Effector memory CD8-positive, alpha-beta T cell (primary cell): ENCODE measurements around the gene XKR3.
"Not testable (repeated sequence)": the region's sequence is repeated elsewhere in the genome, so short reads cannot be mapped to it uniquely, and the experiment has no call there.

Source experiments
- ATAC-seq: fragments of 150-1000 bp; cut with Tn5 transposase; replicated peaks from 2 replicates; pipeline ENCODE4 v1.10.0; 2021; ENCODE audit warnings: mild to moderate bottlenecking, moderate library complexity
- DNase-seq, 3 experiments: peaks; one replicate each; pipeline ENCODE4 v3.0.0; 2021
- H3K27ac Mint-ChIP-seq, 2 donors: one replicate each; pipeline ENCODE4 v1.8.0; 2022; ENCODE audit warnings: mild to moderate bottlenecking in 2 of 2, mixed read lengths in 2 of 2, moderate library complexity in 2 of 2
- H3K27me3 Mint-ChIP-seq, 2 donors: one replicate each; pipeline ENCODE4 v1.8.0; 2022; ENCODE audit warnings: mixed read lengths in 2 of 2
- H3K36me3 Mint-ChIP-seq: one replicate; pipeline ENCODE4 v1.8.0; 2022; ENCODE audit warnings: mild to moderate bottlenecking, moderate library complexity, mixed read lengths; ENCODE audit not compliant: insufficient read depth
- H3K4me1 Mint-ChIP-seq, 2 donors: one replicate each; pipeline ENCODE4 v1.8.0; 2022; ENCODE audit warnings: low read depth in 2 of 2, mixed read lengths in 2 of 2
- H3K4me3 Mint-ChIP-seq, 2 donors: one replicate each; pipeline ENCODE4 v1.8.0; 2022; ENCODE audit warnings: mild to moderate bottlenecking in 2 of 2, mixed read lengths in 2 of 2, moderate library complexity in 2 of 2
- H3K9me3 Mint-ChIP-seq, 2 donors: one replicate each; pipeline ENCODE4 v1.8.0; 2022; ENCODE audit warnings: mixed read lengths in 2 of 2

Gene XKR3

GRCh38 chr22:16800358-16800757 lies 24.9 kb downstream of the XKR3 start:
- H3K4me3 Mint-ChIP-seq: no peak overlapping the region
- H3K9me3 Mint-ChIP-seq: peaks cover 0 to 3% of the 10 kb centered on the region in 2 donors
- H3K27ac Mint-ChIP-seq: no peak overlapping the region
- H3K27me3 Mint-ChIP-seq: no peaks in the 10 kb centered on the region
- DNase-seq (no peak), ATAC-seq (no peak)
- H3K36me3 Mint-ChIP-seq: no peaks in the 10 kb centered on the region
- H3K4me1 Mint-ChIP-seq: no peaks in the 10 kb centered on the region

- not testable (repeated sequence) for DNase-seq, H3K27ac Mint-ChIP-seq, H3K4me3 Mint-ChIP-seq, H3K36me3 Mint-ChIP-seq, H3K9me3 Mint-ChIP-seq, ATAC-seq, H3K4me1 Mint-ChIP-seq
- H3K27me3 Mint-ChIP-seq: peaks cover 6 to 16% of the 10 kb centered on the region in 2 donors
Observed at GRCh38 chr22:16795504-16795903, 29.7 kb downstream of the XKR3 start.

- H3K4me3 Mint-ChIP-seq: no peak overlapping the region
- no peaks in the 10 kb centered on the region for H3K4me1 Mint-ChIP-seq
- H3K27ac Mint-ChIP-seq: no peak overlapping the region
- H3K9me3 Mint-ChIP-seq: peaks cover 0 to 1% of the 10 kb centered on the region in 2 donors
- no peaks in the 10 kb centered on the region for H3K36me3 Mint-ChIP-seq
- H3K27me3 Mint-ChIP-seq: peaks cover 6 to 16% of the 10 kb centered on the region in 2 donors
- DNase-seq (no peak), ATAC-seq (no peak)
Observed at GRCh38 chr22:16793831-16794230, 31.4 kb downstream of the XKR3 start.

GRCh38 chr22:16789860-16790493 lies 35.2 kb downstream of the XKR3 start:
- H3K4me1 Mint-ChIP-seq: no peaks in the 10 kb centered on the region
- H3K36me3 Mint-ChIP-seq: no peaks in the 10 kb centered on the region
- peaks cover 6 to 15% of the 10 kb centered on the region in 2 donors for H3K27me3 Mint-ChIP-seq
- no peak for DNase-seq
- no peak for ATAC-seq
- peaks cover 0 to 1% of the 10 kb centered on the region in 2 donors for H3K9me3 Mint-ChIP-seq
- no peak overlapping the region for H3K4me3 Mint-ChIP-seq
- no peak overlapping the region for H3K27ac Mint-ChIP-seq

- Mint-ChIP-seq H3K27ac (no peak overlapping the region), H3K27me3 (no peaks in the 10 kb centered on the region), H3K4me3 (no peak overlapping the region), H3K9me3 (no peaks in the 10 kb centered on the region), H3K36me3 (no peaks in the 10 kb centered on the region), H3K4me1 (no peaks in the 10 kb centered on the region)
- no peak for ATAC-seq
- DNase-seq: no peak
Observed at GRCh38 chr22:16783930-16784354, 41.3 kb downstream of the XKR3 start.

GRCh38 chr22:16783453-16783852 lies 41.8 kb downstream of the XKR3 start:
- H3K4me3 Mint-ChIP-seq: no peak overlapping the region
- ATAC-seq: no peak
- no peak overlapping the region for H3K27ac Mint-ChIP-seq
- DNase-seq: no peak
- H3K4me1 Mint-ChIP-seq: no peaks in the 10 kb centered on the region
- H3K9me3 Mint-ChIP-seq: no peaks in the 10 kb centered on the region
- no peaks in the 10 kb centered on the region for H3K27me3 Mint-ChIP-seq
- H3K36me3 Mint-ChIP-seq: no peaks in the 10 kb centered on the region

GRCh38 chr22:16781764-16782329 lies 43.4 kb downstream of the XKR3 start:
- Mint-ChIP-seq H3K4me3 (no peak overlapping the region), H3K36me3 (no peaks in the 10 kb centered on the region), H3K4me1 (no peaks in the 10 kb centered on the region), H3K27me3 (no peaks in the 10 kb centered on the region), H3K27ac (no peak overlapping the region), H3K9me3 (no peaks in the 10 kb centered on the region)
- DNase-seq (no peak), ATAC-seq (no peak)

- H3K27me3 Mint-ChIP-seq: no peaks in the 10 kb centered on the region
- H3K4me3 Mint-ChIP-seq: no peak overlapping the region
- no peak for ATAC-seq
- H3K36me3 Mint-ChIP-seq: no peaks in the 10 kb centered on the region
- no peak for DNase-seq
- no peaks in the 10 kb centered on the region for H3K4me1 Mint-ChIP-seq
- no peak overlapping the region for H3K27ac Mint-ChIP-seq
- H3K9me3 Mint-ChIP-seq: no peaks in the 10 kb centered on the region
Observed at GRCh38 chr22:16781074-16781763, 44.0 kb downstream of the XKR3 start.

- no peak for ATAC-seq
- DNase-seq: no peak
- Mint-ChIP-seq H3K27me3 (no peaks in the 10 kb centered on the region), H3K27ac (no peak overlapping the region), H3K4me3 (no peak overlapping the region), H3K9me3 (peaks cover 0 to 2% of the 10 kb centered on the region in 2 donors), H3K4me1 (no peaks in the 10 kb centered on the region), H3K36me3 (no peaks in the 10 kb centered on the region)
Observed at GRCh38 chr22:16777284-16777924, 47.8 kb downstream of the XKR3 start.

- Mint-ChIP-seq H3K27ac (no peak overlapping the region), H3K4me1 (no peaks in the 10 kb centered on the region)
- ATAC-seq: no peak
Observed at GRCh38 chr22:16776080-16776479, 49.1 kb downstream of the XKR3 start.

GRCh38 chr22:16774911-16775500 lies 50.2 kb downstream of the XKR3 start:
- ATAC-seq (no peak), DNase-seq (no peak)
- H3K27ac Mint-ChIP-seq: no peak overlapping the region
- H3K4me3 Mint-ChIP-seq: no peak overlapping the region
- peaks cover 0 to 2% of the 10 kb centered on the region in 2 donors for H3K9me3 Mint-ChIP-seq
- H3K4me1 Mint-ChIP-seq: no peaks in the 10 kb centered on the region
- H3K36me3 Mint-ChIP-seq: no peaks in the 10 kb centered on the region
- no peaks in the 10 kb centered on the region for H3K27me3 Mint-ChIP-seq

More at GRCh38 chr22:16776080-16776479, 49.1 kb downstream of the XKR3 start:
- no peak overlapping the region for H3K4me3 Mint-ChIP-seq
- H3K27me3 Mint-ChIP-seq: no peaks in the 10 kb centered on the region
- H3K36me3 Mint-ChIP-seq: no peaks in the 10 kb centered on the region
- no peak for DNase-seq
- H3K9me3 Mint-ChIP-seq: peaks cover 0 to 2% of the 10 kb centered on the region in 2 donors

- H3K27ac Mint-ChIP-seq: not testable (repeated sequence)
Observed at GRCh38 chr22:16771569-16771968, 53.6 kb downstream of the XKR3 start.

GRCh38 chr22:16767927-16768326 lies 57.3 kb downstream of the XKR3 start:
- H3K36me3 Mint-ChIP-seq, DNase-seq, H3K27ac Mint-ChIP-seq, H3K4me1 Mint-ChIP-seq, ATAC-seq, H3K27me3 Mint-ChIP-seq, H3K4me3 Mint-ChIP-seq: not testable (repeated sequence)
- peaks cover 13 to 22% of the 10 kb centered on the region in 2 donors for H3K9me3 Mint-ChIP-seq

More at GRCh38 chr22:16771569-16771968, 53.6 kb downstream of the XKR3 start:
- not testable (repeated sequence) for H3K4me1 Mint-ChIP-seq, H3K27me3 Mint-ChIP-seq, DNase-seq, H3K36me3 Mint-ChIP-seq, H3K4me3 Mint-ChIP-seq, ATAC-seq
- H3K9me3 Mint-ChIP-seq: peaks cover 8 to 14% of the 10 kb centered on the region in 2 donors
